ENCODE measurements around the gene ZNF610.
A peak's percentile ranks its signal among the peaks of the same experiment; 100 is the strongest.
"Not testable (repeated sequence)": the region's sequence is repeated elsewhere in the genome, so short reads cannot be mapped to it uniquely, and the experiment has no call there.

The ZNF610 gene

DNA sequence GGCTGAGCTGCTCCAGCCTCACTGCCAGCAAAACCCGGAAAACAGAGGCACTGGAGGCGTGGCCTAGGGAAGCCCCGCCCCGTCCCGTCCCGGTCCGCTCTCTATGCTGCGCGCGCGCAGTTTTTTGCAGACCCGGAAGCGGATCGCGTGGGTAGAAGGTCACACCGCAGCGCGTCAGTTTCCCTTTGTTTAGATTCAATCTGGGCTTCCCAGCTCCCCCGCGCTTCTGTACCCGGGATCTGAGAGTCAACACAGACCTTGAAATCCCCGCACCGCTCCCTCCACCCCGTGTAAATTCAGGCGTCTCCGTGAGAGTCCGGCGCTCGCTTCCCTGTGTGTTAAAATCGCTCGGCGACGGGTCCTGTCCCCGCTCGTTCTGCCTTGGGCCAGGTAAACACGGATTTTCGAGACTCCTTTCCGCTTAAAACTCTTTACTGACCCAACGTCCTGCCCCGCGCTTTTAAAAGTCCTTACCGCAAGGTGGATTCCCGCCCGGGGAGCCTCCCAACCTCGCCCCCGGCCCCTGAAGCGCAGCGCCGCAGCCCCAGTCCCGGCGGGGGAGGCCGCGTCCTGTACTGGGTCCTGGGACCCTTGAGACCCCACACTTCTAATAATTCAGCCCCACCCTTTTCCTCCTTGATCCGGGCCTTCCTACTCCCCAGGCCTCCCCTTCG is at the start of gene ZNF610:
ZNF610 (plus strand) TSS at position 127 of the 674 bp plus-strand sequence. CDS start 12,930 bp downstream, outside the sequence.
- peak; percentile 79 for DNase-seq

DNA sequence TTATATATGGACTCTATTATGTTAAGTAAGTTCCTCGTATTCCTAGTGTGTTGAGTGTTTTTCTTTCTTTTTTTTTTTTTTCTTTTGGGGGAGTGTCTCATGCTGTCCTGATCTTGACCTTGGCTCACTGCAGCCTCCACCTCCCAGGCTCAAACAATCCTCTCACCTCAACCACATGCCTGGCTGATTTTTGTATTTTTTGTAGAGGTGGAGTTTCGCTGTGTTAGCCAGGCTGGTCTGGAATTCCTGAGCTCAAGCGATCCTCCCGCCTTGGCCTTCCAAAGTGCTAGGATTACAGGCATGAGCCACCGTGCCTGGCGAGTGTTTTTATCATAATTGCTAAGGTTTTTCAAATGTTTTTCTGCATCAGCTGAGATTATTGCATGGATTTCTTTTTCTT is 49.8 kb upstream of the ZNF610 start:
- DNase-seq: no peak

DNA sequence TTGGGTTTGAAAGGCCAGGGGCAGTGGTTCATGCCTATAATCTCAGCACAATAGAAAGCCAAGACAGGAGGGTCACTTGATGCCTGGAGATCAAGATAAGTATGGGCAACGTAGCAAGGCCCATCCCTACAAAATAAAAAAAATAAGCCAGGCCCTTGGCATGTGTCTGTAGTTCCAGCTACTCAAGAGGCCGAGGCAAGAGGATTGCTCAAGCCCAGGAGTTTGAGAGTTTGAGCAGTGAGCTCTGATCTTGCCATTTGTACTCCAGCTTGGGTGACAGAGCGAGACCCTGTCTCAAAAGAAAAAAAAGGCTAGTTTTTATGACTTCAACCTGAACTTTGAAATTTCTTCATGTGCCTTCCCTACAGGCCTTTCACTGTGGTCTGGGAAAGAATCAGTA is 44.3 kb upstream of the ZNF610 start:
- DNase-seq: no peak

DNA sequence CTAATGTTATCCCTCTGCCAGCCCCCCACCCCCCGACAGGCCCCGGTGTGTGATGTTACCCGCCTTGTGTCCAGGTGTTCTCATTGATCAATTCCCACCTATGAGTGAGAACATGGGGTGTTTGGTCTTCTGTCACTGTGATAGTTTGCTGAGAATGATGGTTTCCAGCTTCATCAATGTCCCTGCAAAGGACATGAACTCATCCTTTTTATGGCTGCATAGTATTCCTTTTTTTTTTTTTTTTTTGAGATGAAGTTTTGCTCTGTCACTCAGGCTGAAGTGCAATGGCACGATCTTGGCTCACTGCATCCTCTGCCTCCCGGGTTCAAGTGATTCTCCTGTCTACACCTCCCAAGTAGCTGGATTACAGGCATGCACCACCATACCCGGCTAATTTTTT is 43.1 kb upstream of the ZNF610 start:
- not testable (repeated sequence) for DNase-seq

DNA sequence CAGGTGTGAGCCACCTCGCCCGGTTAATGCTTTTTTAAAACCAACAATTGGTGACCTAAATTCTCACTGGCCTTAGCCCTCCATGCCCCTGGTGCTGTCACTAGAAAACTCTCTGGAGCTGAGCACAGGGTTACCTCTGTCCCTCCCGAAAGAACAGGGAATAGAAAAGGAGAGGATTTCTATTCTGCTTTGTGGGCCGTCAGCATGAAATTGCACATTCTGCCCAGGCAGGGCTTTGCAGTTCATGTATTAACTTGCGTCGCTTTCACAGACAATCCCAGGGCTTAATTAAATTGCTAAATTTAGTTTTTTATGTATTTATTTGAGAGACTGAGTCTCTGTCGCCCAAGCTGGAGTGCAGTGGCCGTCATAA is 39.7 kb upstream of the ZNF610 start:
- peak; percentile 10 for DNase-seq

DNA sequence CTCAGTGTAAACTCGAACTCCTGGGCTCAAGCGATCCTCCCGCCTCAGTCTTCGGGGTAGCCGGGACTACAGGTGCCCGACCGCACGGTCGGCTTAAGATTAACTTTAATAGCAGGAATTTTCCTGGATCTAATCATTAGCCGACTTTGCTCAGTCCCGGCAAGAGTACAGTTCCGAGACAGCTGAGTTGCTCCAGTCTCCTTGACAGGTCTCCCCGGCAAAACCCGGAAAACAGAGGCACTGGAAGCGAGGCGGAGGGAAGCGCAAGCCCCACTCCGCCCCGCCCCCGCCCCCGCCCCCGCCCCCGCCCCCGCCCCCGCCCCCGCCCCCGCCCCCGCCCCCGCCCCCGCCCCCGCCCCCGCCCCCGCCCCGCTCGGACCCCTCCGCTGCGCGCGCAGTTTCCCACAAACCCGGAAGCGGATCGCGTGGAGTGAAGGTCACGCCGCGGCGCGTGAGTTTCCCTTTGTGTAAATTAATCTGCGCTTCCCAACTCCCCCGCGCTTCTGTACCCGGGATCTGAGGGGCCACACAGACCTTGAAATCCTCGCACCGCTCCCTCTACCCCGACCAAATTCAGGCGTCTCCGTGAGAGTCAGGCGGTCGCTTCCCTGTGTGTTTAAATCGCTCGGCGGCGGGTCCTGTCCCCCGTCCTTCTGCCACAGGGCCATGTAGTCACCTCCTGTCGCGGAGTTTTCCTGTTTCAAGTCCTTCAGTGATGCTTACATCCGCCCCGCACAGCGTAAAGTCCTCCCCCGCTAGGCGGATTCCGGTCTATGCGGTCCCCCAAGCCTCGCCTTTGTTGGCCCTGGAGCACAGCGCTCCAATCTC is 39.1 kb upstream of the ZNF610 start, which contains the start of gene ZNF480:
ZNF480 (plus strand) TSS at position 397 of the 828 bp plus-strand sequence. CDS start 3,244 bp downstream, outside the sequence.
- DNase-seq: peak; percentile 78

DNA sequence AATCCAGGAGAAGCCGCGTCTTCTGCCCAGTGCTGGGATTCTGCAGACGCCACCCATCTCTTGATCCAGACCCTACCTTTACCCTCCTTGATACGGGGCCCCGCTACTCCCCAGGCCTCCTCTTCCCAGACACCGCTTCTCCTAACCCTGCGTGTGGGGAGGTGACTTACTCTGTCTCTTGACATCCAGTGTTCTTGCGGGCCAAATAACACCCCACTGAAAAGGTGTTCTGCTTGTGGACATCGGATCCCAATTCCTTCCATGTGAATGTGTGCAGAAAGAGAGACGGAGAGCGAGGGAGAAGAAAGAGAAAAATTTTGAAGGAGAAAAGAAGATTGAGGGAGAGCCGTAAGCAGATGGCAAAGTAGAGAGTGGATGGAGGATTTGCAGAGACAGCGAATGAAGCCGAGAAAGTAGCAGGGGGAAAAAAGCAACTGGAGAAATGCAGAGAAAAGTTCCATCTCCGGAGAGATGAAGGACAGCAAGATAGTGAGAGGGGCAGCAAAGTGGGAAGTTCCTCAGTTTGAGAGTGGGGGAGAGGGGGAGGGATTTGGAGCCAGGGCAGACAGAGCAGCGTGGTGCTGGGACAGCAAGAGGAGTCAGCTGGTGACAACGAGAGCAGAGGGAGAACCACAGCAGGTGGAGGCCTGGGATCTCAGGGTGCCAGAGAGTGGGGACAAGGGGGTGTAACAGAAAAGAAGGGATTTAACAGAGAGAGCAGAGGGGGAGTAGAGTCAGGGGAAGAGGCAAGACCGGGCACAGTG is 38.3 kb upstream of the ZNF610 start:
- no peak for DNase-seq

DNA sequence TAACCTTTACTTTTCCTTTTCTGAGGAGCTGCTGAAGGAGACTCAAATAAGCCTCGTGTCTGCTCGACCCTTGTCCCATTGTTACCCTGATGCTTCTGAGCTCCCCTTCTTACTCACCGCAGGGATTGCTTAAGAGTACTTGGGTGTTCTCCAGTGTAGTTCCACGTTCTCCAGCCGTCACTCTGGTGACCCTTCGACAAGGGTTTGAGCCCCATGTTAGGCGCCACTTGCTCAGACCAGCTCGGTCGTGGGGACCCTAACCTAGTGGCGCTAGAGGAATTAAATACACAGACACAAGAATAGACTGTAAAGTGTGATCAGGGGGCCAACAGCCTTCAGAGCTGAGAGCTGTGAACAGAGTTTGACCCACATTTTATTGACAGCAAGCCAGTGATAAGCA is 28.8 kb upstream of the ZNF610 start:
- no peak for DNase-seq

DNA sequence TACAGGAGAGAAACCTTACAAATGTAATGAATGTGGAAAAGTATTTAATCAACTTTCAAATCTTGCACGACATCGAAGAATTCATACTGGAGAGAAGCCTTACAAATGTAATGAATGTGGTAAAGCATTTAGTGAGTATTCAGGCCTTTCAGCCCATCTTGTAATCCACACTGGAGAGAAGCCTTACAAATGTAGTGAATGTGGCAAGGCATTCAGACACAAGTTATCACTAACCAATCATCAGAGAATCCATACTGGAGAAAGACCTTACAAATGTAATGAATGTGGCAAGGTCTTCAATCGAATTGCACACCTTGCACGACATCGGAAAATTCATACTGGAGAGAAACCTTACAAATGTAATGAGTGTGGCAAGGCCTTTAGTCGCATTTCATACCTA is 13.6 kb upstream of the ZNF610 start:
- DNase-seq: no peak

DNA sequence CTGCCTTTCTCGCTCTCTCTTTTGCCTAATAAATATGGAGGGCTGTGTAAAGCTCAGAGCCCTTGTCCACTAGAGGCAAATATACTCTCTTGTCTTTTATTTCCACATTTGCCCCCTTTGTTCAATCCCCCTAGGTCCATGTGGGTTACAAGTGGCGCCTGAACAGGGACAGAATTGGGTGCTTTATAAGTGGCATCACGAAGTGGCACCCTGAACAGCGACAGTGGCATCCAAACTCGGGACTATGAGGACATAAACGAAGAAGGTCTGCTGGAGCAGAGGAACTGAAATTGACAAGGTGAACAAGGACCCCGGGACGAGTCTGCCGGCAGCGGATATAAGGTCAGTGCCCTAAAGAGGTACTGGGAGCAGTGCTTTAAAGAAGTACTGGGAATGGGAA is 4.3 kb upstream of the ZNF610 start:
- no peak for DNase-seq

DNA sequence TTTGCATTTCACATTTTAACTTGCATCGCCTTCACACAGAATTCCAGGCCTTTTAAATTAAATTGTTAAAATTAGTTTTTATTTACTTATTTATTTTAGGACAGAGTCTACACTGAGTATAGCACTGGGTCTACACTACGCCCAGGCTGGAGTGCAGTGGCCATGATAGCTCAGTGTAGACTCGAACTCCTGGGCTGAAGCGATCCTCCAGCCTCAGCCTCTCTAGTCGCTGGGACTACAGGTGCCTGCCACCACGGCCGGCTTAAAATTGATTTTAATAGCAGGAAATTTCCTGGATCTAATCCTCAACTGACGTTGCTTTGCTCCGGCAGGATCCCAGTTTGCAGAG is 301 bp upstream of the ZNF610 start:
- DNase-seq: no peak

DNA sequence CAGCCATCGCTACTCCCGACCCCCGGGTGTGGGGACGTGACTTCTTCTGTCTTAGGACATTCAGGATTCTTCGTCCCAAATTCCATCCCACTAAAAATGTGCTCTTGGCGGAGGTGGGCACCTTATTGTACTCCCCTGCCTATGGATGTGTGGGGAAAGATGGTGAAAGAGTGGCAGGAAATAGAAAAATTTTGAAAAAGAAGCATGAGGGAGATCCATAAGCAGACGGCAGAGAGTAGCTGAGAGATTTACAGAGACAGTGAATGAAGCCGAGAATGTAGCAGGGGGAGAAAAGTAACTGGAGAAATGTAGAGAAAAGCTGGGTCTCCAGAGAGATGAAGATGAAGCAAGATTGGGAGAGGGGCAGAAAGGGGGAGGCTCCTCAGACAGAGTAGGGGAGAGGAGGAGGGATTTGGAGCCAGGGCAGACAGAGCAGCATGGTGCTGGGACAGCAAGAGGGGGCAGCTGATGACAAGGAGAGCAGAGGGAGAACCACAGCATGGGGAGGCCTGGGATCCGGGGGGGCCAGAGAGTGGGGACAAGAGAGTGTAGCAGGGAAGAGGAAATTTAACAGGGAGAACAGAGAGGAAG is 843 bp downstream of the ZNF610 start:
- no peak for DNase-seq

DNA sequence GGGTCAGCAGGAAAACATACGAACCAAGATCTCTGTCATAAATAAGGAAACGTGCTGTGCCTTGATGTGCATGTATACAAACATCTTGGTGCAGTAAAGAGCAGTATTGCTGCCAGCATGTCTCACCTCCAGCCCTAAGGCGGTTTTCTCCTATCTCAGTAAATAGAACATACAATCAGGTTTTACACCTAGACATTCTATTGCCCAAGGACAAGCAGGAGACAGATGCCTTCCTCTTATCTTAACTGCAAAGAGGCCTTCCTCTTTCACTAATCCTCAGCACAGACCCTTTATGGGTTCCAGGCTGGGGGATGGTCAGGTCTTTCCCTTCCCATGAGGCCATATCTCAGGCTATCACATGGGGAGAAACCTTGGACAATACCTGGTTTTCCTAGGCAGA is 3.0 kb downstream of the ZNF610 start:
- DNase-seq: not testable (repeated sequence)

DNA sequence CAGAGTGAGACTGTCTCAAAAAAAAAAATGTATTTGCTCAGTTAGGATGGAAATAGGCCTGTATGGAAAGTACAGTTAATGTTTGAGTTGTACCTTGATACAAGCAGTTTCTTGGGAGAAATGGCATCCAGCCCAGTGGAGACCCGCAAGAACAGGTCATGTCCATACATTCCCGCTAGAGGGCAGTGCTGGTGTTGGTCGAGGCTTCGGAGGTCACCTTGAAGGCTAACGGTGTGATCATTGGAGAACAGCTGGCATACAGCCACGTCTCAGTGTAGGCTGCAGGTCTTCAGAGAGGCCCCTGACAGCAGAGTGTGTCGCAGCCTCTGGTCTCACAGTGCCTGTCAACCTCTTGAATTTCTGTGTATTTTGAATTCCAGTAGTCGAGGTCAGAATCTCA is 7.5 kb downstream of the ZNF610 start:
- peak; percentile 52 for DNase-seq

DNA sequence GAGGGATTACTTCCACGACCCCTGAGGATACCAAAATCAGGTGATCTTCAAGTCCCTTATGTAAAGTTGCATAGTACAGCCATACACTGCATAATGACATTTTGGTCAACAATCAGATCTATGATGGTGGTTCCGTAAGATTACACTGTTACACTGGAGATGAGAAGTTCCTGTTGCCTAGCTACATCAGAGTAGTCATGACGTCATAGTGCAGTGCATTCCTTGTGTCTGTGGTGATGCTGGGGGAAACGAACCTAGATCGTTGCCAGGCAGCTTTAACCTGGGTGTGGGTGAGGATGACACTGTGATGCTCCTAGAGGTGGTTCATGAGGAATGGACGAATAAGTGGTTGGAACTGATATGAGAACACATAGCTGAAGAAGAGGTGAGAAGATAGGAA is 9.1 kb downstream of the ZNF610 start:
- no peak for DNase-seq

DNA sequence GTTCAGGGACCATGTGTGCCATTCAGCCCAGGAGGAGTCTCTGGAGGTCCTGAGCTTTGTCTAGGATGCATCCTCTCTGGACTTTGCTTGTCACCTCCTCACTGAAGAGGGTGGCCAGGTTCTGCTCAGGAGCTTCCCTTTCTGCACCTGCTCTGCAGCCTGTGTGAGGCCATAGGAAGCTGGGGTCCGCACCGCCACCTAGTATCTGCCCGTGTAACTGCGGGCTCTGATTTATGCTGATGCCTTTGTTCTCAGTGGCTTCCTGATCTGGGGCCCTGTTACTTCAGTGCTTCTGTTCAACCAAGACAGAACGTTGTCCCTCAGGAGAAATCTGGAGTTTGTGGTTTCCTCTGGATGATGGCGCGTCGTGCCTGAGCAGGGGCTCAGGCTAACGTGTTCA is 15.5 kb downstream of the ZNF610 start:
- no peak for DNase-seq

DNA sequence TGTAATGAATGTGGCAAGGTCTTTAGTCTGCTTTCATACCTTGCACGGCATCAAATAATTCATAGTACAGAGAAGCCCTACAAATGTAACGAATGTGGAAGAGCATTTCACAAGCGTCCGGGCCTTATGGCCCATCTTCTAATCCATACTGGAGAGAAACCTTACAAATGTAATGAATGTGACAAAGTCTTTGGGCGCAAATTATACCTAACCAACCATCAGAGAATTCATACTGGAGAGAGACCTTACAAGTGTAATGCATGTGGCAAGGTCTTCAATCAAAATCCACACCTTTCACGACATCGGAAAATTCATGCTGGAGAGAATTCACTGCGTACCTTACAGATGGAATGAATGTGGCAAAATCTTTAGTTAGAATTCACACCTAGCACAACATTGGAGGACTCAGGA is 30.4 kb downstream of the ZNF610 start:
- no peak for DNase-seq

DNA sequence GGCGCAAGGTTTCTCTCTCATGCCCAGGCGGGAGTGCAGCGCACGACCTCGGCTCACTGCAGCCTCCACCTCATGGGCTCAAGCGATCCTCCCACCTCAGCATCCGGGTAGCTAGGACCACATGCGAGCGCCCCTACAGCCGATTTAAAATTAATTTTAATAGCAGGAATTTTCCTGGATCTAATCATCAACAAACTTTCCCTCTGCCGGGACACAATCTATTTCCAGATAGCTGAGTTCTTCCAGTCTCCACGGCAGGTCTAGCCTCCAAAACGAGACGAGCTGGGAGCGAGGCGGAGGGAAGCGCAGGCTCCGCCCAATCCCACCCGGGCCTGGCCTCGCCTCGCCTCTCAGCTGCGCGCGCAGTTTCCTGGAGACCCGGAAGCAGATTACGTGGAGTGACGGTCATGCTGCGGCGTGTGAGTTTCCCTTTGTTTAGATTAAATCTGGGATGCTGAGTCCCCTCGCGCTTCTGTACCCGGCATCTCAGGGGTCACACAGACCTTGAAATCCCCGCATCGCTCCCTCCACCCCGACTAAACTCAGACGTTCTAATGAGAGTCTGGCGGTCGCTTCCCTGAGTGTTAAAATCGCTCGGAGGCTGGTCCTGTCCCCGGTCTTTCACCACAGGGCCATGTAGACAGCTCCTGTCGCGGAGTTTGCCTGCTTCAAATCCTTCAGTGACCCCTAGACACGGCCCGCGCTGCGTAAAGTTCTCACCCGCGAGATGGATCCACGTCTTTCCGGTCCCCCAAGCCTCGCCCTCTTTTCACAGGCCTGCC is 33.7 kb downstream of the ZNF610 start, which contains the start of gene ZNF880:
ZNF880 (plus strand) TSS at position 365 of the 782 bp plus-strand sequence; CDS start at position 408, 43 bp downstream.
- peak; percentile 86 for DNase-seq

DNA sequence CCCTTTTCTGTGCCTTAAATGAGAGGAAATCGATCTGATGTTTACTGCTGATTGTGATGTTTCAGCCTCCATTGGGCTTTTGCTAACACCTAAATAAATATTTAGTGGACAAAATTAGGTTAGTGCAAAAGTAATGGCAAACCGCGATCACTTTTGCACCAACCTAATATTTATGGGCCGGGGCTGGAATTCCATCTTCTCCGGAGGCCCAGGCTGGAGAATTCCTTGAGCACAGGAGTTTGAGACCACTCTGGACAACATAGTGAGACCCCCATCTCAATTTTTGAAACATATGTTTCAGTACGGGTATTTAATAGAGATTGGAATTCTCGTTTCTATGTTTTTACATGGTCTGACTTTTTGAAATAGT is 34.3 kb downstream of the ZNF610 start:
- no peak for DNase-seq

DNA sequence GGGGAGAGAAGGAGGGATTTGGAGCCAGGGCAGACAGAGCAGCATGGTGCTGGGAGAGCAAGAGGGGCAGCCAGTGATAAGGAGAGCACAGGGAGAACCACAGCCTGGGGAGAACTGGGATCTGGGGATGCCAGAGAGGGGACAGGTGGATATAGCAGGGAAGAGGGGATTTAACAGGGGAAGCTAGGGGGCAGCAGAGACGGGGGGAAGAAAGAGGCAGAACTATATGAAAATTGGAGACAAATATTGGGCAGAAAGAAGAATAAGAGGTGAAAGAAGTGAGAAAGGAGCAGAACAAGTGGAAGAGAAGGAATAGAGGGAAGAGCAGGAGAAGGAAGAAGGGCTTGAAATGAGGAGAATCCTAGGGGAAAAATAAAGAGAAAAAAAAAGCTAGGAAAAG is 55.1 kb downstream of the ZNF610 start:
- no peak for DNase-seq

DNA sequence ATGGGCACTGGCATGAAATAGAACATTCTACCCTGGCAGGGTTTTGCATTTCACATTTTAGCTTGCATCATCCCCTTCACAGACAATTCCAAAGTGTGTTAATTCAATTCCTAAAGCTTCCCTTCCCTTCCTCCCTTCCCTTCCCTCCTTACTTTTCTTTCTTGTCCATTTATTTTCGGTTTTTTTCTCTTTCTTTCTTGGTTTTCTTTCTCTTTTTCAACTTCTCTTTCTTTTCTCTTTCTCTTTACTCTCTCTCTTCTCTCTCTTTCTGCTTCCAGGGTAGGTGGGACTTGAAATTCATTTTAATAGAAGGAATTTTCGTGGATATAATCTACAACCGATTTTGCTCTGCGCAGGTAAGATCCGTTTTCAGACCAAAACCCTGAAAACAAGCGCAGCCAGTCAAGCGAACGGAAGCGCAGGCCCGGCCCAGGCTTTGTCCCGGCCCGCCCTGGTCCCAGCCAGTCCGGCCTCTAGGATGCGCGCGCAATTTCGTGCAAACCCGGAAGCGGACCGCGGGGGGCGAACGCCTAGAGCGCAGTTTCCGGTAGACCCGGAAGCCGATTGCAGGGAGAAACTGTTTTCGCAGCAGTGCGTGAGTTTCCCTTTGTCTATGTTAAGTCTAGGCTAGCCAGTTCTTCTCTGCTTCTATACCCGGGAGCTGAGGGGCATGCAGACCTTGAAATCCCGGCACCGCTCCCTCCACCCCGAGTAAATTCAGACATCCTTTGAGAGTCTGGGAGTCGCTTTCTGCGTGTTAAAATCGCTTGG is 61.5 kb downstream of the ZNF610 start, which contains the start of gene ZNF528:
ZNF528 (plus strand) TSS at position 540 of the 771 bp plus-strand sequence. CDS start 4,165 bp downstream, outside the sequence.
- peak; percentile 92 for DNase-seq
